Epidermal melanocyte (primary cell): Measurements from ENCODE around the gene MYO1C.

Experiments
- DNase-seq: peaks from one replicate; pipeline ENCODE4 v3.0.0; 2011; ENCODE audit warnings: low spot score; ENCODE audit not compliant: insufficient read length

Gene MYO1C

GRCh38 chr17:1506649-1507267 is 14.3 kb upstream of the MYO1C start:
- DNase-seq, result no peak

DNA sequence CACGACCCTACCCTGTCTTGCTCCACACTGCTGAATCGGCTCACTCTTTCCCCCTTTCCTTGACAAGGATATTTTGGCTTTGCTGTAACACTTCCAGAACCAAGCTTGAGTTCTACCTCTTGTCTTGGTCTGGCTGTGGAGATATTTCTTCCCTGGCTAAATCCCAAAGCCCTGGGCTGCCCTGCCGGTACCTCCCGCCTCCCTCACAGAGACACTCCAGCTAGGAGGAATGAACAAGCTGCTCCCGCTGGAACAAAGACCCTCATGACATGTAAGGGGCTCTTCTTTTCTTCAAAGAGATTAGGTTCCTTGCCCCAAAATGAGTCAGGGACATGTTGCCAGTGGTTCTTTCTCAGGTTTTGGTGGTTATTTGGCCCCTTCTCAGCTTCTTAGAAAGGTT is 13.1 kb upstream of the MYO1C start:
- no peak for DNase-seq

GRCh38 chr17:1504866-1505265 is 12.4 kb upstream of the MYO1C start:
- no peak for DNase-seq

GRCh38 chr17:1503699-1504098 is 11.2 kb upstream of the MYO1C start:
- no peak for DNase-seq

- no peak for DNase-seq
These were observed 6.4 kb upstream of the MYO1C start for GRCh38 chr17:1498869-1499268.

GRCh38 chr17:1498233-1498632 is 5.7 kb upstream of the MYO1C start:
- DNase-seq, result no peak

DNA sequence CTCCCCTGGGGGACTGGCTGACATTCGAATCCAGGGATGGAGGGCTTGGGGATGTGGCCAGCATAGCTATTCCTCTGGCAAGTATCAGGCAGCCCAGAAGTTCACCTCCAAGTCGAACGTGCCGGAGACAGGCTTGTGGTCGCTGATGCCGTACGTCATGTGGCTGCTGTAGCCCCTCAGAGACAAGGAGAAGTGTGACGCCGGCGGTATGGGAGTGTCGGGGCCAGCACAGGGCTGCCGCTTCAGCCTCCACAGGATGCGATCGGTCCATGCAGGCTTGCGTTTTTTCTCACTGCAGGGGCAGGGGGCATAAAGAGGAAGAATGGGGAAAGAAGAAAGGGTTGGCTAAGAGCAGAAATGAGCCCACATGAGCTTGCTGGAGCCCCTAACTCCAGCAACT is 5.3 kb upstream of the MYO1C start:
- DNase-seq, result no peak

GRCh38 chr17:1496869-1497268 is 4.4 kb upstream of the MYO1C start:
- DNase-seq, result no peak

DNA sequence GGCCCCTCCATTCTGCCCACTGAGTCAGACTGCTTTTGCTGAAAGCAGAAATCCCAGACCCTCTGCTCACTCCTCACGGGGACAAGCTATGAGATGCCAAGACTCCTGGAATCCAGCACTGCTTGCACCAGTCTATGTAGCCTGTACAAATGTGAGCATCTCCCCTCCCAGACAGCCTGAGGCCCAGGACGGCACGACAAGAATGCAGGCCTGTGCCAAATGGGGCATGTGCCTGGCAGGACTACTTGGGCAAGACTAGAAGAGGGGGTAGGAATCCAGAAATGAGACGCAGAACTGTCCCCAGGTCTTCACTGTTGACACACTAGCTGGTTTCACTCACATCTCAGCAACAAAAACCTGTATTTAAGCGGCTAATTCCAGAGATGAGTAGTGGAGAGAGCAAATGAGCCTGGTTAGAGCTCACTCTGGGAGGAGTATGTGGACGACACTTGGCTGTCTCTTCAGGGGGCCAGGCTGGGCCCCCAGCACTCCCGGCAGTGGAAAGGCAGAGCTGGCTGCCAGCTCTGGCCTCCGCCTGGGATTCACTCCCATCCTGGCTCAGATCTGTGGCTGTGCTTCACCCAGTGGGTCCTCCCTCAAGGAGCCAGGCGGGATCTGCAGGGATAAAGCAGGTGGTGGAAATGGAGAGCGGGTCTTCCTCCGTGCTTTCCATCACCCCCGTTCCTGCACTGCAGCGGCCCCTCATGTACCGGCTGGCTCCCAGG is 2.9 kb upstream of the MYO1C start:
- peak; percentile 95 for DNase-seq

DNA sequence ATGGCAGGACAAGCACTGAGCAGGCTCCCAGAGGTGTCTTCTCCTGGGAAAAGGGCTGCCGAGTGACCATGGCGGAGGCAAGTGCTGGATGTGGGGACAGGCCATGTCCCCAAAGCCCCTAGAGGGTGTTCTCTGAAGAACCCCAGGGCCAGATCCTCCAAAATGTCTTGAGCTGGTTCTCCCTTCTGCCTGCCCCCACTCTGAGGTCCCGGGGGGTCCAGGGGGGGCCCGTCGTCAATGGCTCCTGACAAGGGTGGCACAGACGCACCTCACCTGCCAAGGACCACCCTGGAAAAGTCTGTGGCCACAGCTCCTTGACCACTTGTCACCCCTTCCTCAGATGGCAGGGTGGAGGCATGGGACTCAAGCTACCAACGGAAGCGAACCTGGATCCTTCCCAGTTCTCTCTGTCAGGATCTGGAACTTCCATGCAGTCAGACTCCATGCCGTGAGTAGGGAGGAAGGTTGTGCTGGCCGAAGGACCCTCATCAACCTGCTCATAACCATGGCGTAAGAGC is 2.3 kb upstream of the MYO1C start:
- no peak for DNase-seq

DNA sequence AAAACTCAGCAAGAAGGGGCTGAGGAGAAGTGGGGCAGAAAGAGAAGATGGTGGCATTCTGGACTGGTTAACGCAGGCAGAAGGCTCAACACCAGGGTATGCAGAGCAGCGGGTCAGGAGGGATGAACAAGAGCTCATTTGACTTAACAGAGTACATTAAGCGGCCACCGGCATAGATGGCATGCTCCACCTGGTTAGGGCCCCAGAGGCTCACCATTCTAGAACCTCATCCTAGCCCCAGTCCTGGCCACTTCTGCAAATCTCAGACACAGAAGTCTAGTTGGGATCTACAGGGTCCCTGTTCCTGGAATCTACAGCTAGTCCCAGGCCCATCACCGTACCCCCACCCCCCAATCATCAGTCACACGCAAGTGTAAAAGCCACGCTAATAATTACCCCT is 1.7 kb upstream of the MYO1C start:
- DNase-seq, result no peak

- no peak for DNase-seq
These were observed 950 bp upstream of the MYO1C start for GRCh38 chr17:1493291-1493980.

- DNase-seq, result peak; percentile 86
These were observed 840 bp downstream of the MYO1C start for GRCh38 chr17:1491443-1492248.

- DNase-seq, result peak; percentile 78
These were observed 1.6 kb downstream of the MYO1C start for GRCh38 chr17:1490643-1491442.

DNA sequence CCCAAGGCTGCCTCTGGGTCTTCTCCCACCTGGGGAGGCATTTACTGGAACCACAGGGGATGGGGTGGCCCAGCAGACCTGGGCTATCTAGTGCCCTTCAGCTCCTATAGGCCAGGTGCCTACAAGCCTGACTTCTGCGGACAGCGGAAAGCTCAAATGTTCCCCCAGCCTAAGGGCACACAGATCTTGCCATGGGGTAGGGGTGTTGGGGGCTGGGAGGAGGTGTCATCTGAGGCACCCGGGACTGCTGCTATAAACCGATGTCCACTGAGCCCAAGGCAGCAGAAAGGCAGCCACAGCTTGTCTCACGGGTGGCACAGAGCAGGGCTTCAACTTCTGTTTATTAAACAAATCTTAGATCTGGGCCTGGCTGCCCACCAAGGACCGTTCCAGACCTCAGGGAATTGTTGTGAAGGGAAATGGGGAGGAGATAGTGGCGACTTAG is 3.6 kb downstream of the MYO1C start:
- DNase-seq, result no peak

GRCh38 chr17:1487939-1488825 is 4.3 kb downstream of the MYO1C start:
- DNase-seq, result peak; percentile 81

DNA sequence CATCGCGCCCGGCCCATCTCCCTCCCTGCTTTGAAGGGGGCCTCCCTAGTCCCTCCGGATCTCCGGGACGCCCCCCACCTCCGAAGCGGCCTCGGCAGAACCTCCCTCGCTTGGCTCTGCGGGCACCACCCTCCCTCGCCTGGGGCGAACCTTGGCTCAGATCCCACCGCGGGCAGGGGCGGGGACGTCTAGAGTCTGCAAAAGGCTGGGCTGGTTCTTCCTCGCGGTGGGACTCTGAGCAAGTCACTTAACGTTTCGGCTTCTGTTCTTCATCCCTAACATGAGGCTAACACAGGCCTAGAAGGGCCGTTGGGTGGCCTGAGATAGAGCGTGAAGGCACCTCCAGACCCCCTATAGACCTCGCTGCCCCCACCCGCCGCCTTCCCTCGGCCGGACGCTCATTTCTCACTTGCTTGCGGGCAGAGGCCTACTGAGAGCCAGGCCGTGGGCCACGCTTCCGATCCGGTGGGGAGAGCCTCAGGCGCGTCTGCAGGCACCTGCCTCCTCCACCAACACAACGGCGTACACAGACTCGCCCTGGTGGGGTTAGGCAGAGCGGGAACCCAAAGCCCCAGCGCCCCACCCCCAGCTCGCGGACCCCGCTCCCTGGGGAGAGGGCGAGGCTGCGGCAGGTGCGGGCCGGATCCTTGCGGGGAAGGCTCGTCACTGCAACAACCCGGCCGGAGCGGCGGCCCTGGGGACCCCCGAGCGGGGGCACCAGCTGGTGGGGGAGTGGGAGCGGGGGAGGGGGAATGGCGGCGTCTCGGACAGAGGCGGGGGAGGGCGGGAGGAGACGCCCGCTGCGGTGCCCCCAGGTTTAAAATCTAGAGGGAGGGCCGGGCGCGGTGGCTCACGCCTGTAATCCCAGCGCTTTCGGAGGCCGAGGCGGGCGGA is 5.4 kb downstream of the MYO1C start:
- DNase-seq, result no peak
